Fibroblast of peridontal ligament (primary cell): ENCODE measurements around the gene CLEC2B.
"Not testable (repeated sequence)": the region's sequence is repeated elsewhere in the genome, so short reads cannot be mapped to it uniquely, and the experiment has no call there.

Experiments
- DNase-seq: peaks from one replicate; pipeline ENCODE4 v3.0.0-alpha.2; 2010; ENCODE audit errors: extremely low read depth

CLEC2B gene

DNA sequence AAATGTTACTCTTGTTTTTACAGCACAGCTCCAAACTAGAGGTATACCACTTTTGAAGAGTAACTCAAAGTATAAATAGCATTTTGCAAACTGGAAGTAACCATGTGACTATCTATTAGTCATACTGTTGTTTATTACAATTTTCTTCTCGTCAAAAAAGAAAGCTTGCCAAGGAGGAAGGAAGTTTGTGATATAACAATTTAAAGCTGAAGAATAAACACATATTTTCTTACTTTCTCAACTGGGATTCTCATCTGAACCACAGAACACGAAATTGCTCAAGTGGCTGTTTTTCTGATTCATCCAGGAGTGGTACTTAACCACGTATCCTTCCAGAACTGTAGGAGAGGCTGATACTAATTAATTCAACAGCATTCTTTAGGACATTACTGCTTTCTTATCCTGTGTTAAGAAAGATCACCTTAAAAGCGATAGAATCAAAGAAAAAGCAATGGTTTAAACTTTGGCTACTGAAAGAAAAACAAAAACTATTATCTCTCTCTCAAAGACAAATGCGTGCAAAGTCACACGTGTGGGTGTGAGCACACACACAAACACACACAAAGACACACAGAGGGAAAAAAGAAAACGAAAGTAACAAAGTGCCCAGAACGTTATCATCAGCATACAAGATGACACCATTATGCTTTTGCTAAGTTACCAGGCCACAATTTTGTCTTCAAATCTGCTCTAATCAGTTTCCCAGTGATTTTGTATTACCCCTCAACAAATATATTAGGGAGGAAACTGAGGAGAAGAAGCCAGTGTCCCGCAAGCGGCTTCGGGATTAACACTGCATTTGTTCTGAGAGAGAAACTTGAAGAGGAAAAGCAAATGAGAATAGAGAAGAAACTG lies at the start of gene CLEC2B:
TSS of gene CLEC2B (minus strand) at position 48 of the 855 bp plus-strand sequence.
- DNase-seq: peak; percentile 79

DNA sequence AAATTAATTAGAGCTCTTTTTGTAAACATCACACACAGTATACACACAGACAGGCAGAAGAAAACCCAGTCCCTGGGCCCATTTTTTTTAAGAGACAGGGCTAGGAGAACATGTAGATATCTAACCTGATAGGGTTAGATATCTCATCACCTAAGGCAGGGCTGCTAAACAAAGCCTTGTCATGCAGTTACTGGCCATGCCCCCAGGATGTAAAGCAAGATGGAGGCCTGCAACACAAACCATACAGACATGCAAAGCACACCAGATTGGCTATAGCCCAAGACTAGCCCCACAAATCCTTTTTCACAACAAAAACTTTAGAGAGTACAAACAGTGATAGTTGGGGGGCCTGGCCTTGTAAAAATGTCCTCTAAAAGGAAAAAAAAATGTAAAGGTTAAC lies 42.6 kb upstream of the CLEC2B start:
- no peak for DNase-seq

DNA sequence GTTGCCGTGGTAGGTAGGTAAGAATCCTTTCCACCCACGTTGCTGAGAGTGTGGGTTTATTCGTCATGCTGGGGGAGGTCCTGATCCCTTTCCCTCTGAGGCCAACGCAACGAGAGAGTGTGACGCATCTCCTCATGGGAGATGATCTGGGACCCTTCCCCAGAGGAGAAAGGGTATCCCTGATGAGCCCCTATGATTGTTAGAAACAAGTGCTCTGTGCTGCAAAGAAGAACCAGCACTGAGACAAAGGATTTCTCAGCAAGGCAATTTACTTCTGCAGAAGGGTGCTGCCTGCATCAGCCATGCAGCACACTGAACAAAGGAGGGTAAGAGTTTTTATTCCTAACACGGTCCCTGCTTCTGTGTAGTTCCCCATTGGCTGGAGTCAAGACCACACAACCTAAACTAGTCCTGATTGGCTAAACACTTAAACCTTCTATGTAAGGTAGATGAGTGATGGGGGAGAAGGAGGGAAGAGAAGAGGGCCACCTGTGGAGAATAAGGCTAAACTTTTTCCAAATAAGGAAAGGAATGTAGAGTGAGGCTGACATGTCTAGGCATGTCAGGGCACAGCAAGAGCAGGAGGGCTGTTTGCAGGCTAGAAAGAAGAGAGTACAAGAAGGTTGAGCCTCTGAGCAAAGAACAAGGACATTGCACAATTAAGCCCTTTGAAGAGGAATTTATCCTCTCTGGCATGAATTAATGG lies 41.7 kb upstream of the CLEC2B start:
- peak; percentile 18 for DNase-seq

DNA sequence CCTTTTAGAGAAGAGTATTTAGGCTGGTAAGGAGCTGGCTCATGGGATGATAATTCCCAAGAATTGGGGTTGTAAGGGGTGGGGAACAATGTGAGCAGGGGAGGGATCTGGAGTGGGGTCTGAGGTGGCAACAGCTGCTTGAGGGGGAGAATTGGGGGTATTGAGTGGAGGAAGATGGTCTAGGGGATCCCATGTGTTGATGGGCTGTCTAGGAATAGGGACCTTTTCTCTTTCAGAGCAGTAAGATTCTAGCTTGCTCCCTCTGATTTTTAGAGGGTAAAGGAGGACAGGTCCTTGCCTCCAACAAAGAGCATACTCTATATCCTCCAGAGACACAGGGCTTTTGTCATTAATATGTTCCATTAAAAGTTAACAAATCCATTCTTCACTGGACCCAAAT lies 40.6 kb upstream of the CLEC2B start:
- no peak for DNase-seq

DNA sequence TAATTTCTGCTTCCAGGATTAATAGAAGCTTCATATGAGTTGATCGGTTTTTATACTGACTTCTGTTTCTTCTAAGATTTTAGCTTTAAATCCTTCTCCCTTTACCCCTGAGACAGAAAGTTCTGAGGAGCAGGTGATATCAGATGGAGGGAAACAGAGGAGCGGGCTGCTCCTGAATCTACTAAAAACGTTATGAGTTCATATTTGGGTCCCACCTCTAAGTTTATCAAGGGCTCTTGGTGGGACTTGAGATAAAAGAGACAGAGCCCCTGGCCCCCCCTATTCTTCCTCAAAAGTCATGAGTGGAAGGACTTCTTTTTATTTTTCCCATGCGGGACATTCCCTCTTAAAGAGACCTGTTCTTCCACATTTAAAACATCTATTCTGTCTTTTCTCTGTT lies 39.2 kb upstream of the CLEC2B start:
- DNase-seq: no peak

DNA sequence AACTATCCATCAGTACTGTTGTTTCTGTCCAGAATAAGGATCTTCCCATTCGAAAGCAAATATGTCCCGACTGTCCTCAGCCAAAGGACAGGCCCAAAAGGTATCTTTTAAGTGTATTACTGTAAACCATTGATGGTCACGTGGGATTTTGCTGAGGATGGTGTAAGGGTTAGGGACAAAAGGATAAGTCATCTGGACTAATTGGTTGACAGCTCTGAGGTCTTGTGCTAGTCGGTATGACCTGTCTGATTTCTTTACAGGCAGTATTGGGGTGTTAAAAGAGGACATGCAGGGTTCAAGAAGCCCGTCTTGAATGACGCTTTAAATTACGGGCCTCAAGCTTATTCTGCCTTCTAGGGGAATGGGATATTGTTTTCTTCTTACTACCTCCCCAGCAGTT lies 38.6 kb upstream of the CLEC2B start:
- no peak for DNase-seq

DNA sequence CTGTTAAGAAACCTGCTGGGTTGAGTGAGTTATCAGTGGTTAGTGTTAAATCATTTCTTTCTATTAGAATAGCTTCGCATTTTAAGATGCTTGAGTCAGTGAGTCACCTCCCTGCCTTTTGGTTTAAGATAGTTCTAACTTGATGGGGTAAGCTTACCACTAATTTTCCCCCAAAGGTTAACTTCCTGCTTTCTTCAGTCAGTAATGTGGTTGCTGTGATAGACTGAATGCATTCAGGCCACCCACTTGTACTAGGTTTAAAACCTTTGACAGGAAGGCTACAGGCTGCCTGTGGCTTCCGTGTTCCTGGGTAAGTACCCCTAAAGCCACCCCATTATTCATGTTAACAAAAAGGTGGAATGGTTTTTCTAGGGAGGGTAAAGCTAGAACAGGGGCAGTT lies 37.7 kb upstream of the CLEC2B start:
- no peak for DNase-seq

GRCh38 chr12:9902539-9903228 lies 33.5 kb upstream of the CLEC2B start:
- DNase-seq: no peak

- DNase-seq: no peak
These were observed 31.8 kb upstream of the CLEC2B start for GRCh38 chr12:9900930-9901329.

- no peak for DNase-seq
These were observed 30.1 kb upstream of the CLEC2B start for GRCh38 chr12:9899209-9899608.

GRCh38 chr12:9897535-9897934 lies 28.4 kb upstream of the CLEC2B start:
- DNase-seq: no peak

DNA sequence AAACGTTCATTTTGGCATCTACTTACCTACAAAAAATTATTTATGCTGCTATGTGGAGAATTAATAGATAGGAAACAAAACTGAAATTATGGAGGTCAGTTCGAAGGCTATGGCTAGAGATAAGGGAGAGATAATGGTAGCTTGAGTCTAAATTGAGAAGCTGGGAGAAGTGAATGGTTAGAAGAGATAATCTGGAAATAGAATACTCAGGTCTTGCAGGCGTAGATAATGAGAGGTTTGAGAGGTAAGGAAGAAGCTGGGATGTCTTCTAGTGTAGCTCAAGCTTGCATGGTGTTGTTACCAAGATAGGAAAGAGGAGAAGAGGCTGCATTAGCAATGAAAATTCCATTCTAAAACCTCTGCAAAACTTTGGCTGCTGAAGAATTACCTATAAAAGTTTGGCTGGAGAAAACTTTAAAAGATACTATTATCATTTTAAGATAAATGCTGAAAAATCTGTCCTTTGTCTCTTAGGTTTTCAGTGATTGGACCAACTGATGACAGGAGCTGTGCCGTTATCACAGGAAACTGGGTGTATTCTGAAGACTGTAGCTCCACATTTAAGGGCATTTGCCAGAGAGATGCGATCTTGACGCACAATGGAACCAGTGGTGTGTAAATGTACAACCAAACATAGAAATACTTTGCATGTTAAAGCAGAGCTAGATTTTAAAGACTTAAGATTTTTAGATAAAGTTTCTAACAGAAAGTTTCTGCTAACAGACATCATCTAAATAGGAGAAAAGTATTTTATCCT lies 26.2 kb upstream of the CLEC2B start:
- no peak for DNase-seq

- DNase-seq: no peak
These were observed 19.6 kb upstream of the CLEC2B start for GRCh38 chr12:9888665-9889273.

DNA sequence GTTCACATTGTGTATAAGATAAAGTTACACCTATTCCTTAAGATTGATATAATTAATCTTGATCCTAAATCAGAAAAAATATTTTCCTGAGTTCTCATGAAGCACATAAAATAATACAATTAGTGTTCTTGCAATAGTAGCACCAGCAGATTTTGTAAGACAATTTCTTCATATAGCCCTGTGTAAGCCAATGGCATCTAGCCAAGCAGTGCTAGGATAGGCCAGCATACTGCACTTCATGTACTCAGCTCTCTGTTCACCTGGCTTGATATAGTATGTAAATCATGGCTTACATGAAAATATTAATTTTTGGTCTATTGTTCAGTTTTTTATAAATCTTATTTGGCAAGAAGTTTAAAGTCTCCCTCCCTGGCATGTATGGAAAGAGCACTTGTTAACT lies 14.0 kb upstream of the CLEC2B start:
- no peak for DNase-seq

DNA sequence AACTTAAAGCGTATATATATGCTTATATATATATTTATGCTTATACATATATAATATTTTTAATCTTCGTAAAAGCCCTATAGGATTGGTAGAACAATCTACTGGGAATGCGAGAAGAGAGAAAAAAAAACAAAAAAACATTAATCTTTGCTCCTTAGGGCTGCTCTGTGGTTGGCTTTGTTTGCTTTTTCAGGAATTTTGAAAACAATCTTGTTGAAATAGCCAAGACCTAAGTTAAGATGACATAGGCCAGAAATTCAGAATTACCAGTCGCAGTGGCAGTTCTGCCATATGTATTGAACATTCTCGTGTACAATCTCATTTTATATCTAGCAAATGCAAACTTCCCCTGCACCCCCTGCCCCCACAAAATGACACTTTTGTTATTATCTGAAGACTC lies 12.8 kb upstream of the CLEC2B start:
- DNase-seq: no peak

- DNase-seq: no peak
These were observed 12.1 kb upstream of the CLEC2B start, which contains the start of gene KLRF2 for GRCh38 chr12:9881246-9881645. Gene KLRF2, plus strand, starts transcription at chr12:9881489. Its CDS starts 107 bp downstream, at chr12:9881596.

GRCh38 chr12:9880532-9881078 lies 11.5 kb upstream of the CLEC2B start:
- DNase-seq: no peak

DNA sequence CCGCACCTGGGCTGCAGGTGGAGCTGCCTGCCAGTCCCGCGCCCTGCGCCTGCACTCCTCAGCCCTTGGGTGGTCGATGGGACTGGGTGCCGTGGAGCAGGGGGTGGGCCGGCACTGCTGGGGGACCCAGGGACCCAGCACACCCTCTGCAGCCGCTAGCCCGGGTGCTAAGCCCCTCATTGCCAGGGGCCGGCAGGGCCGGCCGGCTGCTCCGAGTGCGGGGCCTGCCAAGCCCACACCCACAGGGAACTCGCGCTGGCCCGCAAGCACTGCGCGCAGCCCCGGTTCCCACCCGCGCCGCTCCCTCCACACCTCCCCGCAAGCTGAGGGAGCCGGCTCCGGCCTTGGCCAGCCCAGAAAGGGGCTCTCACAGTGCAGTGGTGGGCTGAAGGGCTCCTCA lies 7.0 kb upstream of the CLEC2B start:
- DNase-seq: not testable (repeated sequence)

- no peak for DNase-seq
These were observed 3.6 kb upstream of the CLEC2B start for GRCh38 chr12:9872742-9873141.

DNA sequence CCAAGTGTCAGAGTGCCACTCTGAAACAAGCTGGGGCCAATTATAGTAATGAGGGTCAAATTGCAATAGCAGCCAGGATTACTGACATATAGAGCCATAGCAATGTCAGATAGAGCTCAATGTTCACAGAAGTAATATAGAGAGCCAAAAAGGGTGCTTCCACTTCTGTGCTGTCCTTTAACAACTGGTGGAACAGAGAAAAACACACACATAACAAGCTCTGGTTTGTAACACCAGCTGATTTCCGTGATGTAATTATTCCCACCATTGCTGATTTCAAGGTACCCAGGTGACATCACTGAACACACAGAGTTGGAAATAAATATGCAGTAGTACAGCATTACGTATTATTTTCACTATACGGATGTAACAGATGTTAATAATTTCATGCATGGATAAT lies 3.0 kb upstream of the CLEC2B start:
- DNase-seq: no peak

DNA sequence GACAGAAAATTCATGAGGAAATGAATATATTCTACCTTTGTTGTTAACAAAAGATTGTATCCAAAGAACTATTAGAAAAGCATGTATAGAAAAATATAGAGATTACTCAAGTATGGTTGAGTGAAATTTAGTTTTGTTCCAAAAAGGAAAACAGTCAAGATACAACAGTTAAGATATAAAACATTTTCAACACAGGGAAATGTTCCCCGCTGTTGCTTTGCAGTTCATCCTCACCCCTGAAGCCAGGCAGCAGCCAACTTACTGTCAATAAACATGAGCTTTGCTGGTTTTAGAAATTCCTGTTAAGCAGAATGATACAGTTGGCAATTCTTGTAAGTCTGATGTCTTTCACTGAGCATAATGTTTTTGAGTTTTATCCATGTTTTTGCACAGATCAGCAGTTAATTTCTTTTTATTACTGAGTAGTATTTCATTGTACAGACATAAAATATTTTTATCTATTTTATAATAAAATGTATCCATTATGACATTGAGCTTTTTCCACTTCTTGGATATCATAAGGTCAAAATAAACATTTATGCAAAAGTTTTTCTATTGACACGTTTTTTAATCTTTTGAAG lies 1.2 kb upstream of the CLEC2B start:
- peak; percentile 18 for DNase-seq
